GM20431 (cell line): ENCODE data around the gene PRR23B.

Experiments
- in situ Hi-C: fragments of 300-500 bp; cut with MseI, MboI; formaldehyde crosslinking; loops from one replicate; pipeline ENCODE4 v1.15.0; 2020; ENCODE audit warnings: low sequenced_read_pairs; ENCODE audit not compliant: unreplicated experiment

PRR23B gene

DNA sequence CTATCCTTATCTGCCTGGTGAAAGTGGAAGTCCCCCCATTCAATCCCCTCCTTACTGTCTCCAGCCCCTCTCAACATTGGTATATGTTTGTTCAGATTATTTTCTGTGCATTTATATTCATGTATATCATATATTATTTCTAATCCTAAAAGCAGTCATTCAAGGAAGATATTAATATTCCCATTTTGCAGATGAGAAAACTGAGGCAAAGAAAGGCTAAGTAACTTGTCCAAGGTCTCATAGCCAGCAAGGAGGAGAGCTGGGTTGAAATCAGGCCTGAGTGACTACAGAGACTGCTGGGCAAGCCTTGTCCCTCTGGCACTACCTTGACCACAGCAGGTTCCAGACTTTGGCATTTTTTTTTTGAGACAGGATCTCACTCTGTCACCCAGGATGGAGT is 44.7 kb downstream of the PRR23B start:
- in situ Hi-C loops = no loop called here

DNA sequence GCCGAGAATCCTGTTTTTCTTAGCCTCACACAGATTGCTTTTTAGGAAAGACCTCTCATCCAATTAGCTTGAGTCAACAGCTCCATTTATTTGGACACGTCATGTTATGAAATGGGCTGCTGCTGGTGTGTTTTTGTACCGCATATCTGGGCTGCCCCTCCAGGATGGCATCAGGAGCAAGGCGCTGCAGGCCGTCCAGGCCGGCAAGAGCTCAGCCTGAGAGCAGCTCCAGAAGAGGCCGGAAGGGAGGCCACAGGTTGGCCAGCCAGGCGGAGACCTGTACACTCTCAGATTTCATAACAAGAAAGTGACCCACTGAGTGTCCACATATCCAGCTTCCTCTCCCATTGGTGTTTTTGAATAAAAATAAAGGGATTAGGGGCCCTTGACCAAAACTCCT is 45.4 kb downstream of the PRR23B start:
- in situ Hi-C loops = no loop called here

DNA sequence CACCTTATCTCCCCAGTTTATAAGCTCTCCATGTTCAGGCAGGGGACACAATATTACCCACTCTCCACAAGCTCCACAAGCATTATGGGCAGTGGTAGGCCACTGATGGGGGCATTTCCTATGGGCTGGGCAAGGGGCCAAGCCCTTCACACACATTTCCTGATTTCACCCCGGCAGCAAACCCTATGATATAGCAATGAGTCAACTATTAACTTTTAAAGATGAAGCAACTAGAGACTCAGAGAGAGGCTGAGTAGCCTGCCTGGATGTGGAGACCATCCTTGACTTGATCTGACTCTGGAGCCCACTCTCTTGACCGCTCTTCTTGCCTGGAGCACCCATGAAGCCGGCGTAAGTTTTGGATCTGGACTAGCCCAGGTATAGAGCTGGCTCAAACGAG is 46.3 kb downstream of the PRR23B start:
- in situ Hi-C loops = no loop called here

DNA sequence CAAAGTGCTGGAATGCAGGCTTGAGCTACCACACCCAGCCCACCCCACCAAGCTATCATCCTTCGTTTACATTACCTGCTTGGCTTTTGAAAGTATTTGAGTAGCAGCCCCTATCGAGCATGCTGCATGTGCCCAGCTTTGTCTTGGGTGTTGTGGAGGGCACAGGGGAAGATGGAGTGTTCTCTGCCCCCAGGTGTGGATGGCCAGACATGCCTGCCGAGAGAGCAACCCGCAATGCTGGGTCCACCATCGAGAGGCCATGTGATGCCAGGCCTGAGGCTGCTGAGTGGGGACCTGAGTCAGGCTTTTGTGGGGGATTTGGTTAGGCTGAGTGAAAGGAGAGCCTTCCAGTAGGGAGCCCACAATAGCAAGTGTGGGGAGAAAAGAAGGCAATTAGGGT is 47.8 kb downstream of the PRR23B start:
- in situ Hi-C loops = no loop called here

DNA sequence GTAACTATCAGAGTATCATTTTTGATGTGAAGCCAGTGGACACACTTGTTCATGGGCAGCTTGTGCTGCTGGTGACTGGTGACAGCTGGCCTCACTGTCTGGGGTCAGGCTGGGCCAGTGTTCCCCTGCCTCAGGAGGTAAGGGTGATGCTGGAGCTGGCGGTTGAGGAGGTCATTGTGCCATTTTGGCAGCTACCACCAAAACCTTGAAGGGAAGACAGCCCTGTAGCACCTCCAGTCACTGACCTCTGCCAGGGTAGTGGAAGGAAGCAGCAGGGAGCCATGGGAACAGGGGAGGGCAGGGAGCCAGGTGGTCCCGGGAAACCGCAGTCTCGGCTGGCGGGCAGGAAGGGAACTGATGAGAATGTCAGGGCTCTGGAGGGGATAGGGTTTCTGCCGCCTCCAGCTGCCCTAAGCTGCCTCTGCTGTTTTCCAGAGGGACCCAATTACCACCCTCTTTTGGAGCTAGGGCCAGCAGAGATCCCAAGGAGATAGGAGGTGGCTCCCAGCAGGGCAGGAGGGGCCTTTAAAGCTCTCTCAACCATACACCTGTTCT is 48.9 kb downstream of the PRR23B start:
- in situ Hi-C loops = no loop called here
